OCI-LY3 (cell line): ENCODE data around the gene CYP4A22.
"Not testable (repeated sequence)": the region's sequence is repeated elsewhere in the genome, so short reads cannot be mapped to it uniquely, and the experiment has no call there.

ENCODE experiments used
- EZH2phosphoT487 ChIP-seq: fragments of 200-600 bp; shearing (Covaris generic); IDR thresholded peaks from 2 replicates; pipeline ENCODE4 v1.6.1; 2018; ENCODE audit warnings: antibody characterized with exemption, mixed run types, low read depth
- TF ChIP-seq, protein P1 (sequence below): fragments of 200-600, 300-600 bp; sonication (generic); IDR thresholded peaks from 2 replicates; pipeline ENCODE4 v1.5.1; 2014; ENCODE audit warnings: antibody characterized with exemption, low read length, low read depth

DNA sequence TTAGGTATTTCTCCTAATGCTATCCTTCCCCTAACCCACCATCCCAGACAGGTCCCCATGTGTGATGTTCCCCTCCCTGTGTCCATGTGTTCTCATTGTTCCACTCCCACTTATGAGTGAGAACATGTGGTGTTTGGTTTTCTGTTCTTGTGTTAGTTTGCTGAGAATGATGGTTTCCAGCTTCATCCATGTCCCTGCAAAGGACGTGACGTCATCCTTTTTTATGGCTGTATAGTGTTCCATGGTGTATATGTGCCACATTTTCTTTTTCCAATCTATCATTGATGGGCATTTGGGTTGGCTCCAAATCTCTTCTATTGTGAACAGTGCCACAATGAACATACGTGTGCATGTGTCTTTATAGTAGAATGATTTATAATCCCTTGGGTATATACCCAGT is 4.6 kb upstream of the CYP4A22 start:
- TF ChIP-seq, protein P1, sequence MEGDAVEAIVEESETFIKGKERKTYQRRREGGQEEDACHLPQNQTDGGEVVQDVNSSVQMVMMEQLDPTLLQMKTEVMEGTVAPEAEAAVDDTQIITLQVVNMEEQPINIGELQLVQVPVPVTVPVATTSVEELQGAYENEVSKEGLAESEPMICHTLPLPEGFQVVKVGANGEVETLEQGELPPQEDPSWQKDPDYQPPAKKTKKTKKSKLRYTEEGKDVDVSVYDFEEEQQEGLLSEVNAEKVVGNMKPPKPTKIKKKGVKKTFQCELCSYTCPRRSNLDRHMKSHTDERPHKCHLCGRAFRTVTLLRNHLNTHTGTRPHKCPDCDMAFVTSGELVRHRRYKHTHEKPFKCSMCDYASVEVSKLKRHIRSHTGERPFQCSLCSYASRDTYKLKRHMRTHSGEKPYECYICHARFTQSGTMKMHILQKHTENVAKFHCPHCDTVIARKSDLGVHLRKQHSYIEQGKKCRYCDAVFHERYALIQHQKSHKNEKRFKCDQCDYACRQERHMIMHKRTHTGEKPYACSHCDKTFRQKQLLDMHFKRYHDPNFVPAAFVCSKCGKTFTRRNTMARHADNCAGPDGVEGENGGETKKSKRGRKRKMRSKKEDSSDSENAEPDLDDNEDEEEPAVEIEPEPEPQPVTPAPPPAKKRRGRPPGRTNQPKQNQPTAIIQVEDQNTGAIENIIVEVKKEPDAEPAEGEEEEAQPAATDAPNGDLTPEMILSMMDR = not testable (repeated sequence)
- TF ChIP-seq EZH2phosphoT487 = not testable (repeated sequence)
